ENCODE data around the gene EEF1AKMT1. TPM values are rescaled to one million over a fixed set of nuclear protein-coding genes. Genes with fewer than 3 reads are reported as not detected.

The EEF1AKMT1 gene
- total RNA-seq, 2 experiments from 2014 or later, result 1.9 to 2.5 TPM

DNA sequence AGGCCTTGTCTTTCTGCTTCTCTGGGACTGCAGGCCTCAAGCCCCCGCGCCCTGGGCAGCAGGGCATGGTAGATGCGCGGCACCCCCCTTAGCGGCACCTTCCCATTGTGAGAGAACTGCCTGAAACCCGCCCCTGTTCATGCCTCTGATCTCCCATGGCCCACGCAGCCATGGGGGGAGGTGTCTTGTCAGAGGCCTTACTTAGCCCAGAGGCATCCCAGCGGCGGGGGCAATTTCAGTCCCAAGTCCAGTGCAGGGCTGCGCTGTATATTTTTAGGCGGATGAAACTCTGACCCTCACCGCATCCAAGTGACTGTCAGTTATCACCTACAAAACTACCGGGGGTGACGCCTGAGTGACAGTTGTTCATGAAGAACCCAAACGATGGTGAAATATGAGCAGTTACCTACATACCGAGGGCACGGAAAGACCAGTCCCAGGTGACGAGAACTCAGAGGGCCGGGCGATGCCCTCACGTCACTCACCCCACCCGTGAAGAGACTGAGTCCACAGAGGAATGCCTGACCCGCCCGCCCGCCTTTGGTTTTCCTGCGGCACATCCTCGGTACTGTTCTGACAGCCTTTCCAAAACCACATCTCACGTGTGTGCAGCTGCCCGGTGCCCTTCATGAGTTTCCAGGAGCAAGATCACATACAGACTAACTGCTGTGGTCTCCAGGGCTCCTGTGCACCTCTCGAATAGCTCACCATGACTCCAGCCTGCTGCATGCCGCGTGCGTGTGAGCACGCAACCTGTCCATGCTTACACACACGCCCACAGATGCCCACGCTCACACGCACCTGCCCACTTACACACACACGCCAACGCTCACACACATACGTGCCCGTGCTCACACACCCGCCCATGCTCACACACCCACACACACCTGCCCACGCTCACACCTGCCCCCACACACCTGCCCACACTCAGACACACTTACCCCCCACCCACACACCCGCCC is 55.9 kb downstream of the EEF1AKMT1 start:
- POLR2A ChIA-PET, result no interaction called here
- TF ChIP-seq, protein P1, sequence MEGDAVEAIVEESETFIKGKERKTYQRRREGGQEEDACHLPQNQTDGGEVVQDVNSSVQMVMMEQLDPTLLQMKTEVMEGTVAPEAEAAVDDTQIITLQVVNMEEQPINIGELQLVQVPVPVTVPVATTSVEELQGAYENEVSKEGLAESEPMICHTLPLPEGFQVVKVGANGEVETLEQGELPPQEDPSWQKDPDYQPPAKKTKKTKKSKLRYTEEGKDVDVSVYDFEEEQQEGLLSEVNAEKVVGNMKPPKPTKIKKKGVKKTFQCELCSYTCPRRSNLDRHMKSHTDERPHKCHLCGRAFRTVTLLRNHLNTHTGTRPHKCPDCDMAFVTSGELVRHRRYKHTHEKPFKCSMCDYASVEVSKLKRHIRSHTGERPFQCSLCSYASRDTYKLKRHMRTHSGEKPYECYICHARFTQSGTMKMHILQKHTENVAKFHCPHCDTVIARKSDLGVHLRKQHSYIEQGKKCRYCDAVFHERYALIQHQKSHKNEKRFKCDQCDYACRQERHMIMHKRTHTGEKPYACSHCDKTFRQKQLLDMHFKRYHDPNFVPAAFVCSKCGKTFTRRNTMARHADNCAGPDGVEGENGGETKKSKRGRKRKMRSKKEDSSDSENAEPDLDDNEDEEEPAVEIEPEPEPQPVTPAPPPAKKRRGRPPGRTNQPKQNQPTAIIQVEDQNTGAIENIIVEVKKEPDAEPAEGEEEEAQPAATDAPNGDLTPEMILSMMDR (IDR thresholded peaks at IDR 0.05), result no peak
- Mint-ChIP-seq H3K27me3 (peaks cover 9% of the 10 kb centered on the region), H3K27ac (no peak overlapping the region), H3K4me3 (no peak overlapping the region), H3K9me3 (no peaks in the 10 kb centered on the region), H3K36me3 (ENCODE audit: low read depth) (no peaks in the 10 kb centered on the region), H3K4me1 (ENCODE audit: low read depth) (peaks cover 7% of the 10 kb centered on the region)
- CTCF ChIA-PET, result interaction anchor here (0.5 kb wide), 1 partner anchor 150 kb away, joined by 3 read pairs; no protein-coding TSS in a partner anchor
- DNase-seq (no peak), ATAC-seq (ENCODE audit: poor library complexity) (no peak)
- Histone ChIP-seq H3K36me3 (ENCODE audit: insufficient read depth, low read length) (no peaks in the 10 kb centered on the region), H3K9me3 (ENCODE audit: control insufficient read depth in 1 of 2, insufficient read depth in 1 of 2, low read length in 2 of 2) (peaks cover 0 to 7% of the 10 kb centered on the region in 2 experiments), H3K27ac (ENCODE audit: low read depth in 1 of 2, low read length in 2 of 2) (no peak overlapping the region), H3K4me3 (ENCODE audit: low read length) (no peak overlapping the region), H3K27me3 (ENCODE audit: control insufficient read depth in 1 of 2, insufficient read depth in 2 of 2, low read length in 2 of 2) (peaks cover 18 to 24% of the 10 kb centered on the region in 2 experiments), H3K4me1 (ENCODE audit: insufficient read depth, low read length) (peaks cover 13% of the 10 kb centered on the region)
- intact Hi-C loops (cut with DNase I, micrococcal nuclease), result no loop called here

DNA sequence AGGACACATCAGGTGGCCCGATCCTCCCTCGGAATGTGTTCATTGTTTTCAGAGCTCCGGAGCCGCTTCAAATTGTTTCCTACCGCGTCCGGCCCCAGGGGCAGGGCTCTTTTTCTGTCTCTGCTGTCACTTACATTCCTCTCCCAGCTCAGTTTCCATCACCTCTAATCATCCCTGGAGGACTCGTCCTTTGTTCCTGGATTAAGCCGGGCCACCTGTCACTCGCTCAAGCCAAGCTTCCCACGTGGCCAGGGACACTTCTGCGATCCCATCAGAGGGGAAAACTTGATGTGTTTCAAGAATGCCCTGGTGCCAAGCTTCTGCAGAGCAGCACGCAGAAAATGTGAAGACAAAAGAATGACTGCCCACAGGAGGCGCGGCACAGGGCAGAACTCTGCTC is 56.8 kb downstream of the EEF1AKMT1 start:
- no peak for ATAC-seq (ENCODE audit: poor library complexity)
- H3K36me3 Mint-ChIP-seq (ENCODE audit: low read depth), result no peaks in the 10 kb centered on the region
- POLR2A ChIA-PET, result no interaction called here
- CTCF ChIA-PET, result no interaction called here
- H3K4me3 Mint-ChIP-seq, result no peak overlapping the region
- Histone ChIP-seq H3K27ac (ENCODE audit: low read depth in 1 of 2, low read length in 2 of 2) (no peak overlapping the region), H3K4me3 (ENCODE audit: low read length) (no peak overlapping the region), H3K9me3 (ENCODE audit: control insufficient read depth in 1 of 2, insufficient read depth in 1 of 2, low read length in 2 of 2) (peaks cover 0 to 7% of the 10 kb centered on the region in 2 experiments), H3K4me1 (ENCODE audit: insufficient read depth, low read length) (peaks cover 19% of the 10 kb centered on the region), H3K36me3 (ENCODE audit: insufficient read depth, low read length) (no peaks in the 10 kb centered on the region), H3K27me3 (ENCODE audit: control insufficient read depth in 1 of 2, insufficient read depth in 2 of 2, low read length in 2 of 2) (peaks cover 16 to 17% of the 10 kb centered on the region in 2 experiments)
- H3K4me1 Mint-ChIP-seq (ENCODE audit: low read depth), result peaks cover 11% of the 10 kb centered on the region
- no peaks in the 10 kb centered on the region for H3K9me3 Mint-ChIP-seq
- intact Hi-C loops (cut with DNase I, micrococcal nuclease), result no loop called here
- no peak for DNase-seq
- no peak overlapping the region for H3K27ac Mint-ChIP-seq
- H3K27me3 Mint-ChIP-seq, result peaks cover 9% of the 10 kb centered on the region
- TF ChIP-seq, protein P1 (IDR thresholded peaks at IDR 0.05), result no peak

DNA sequence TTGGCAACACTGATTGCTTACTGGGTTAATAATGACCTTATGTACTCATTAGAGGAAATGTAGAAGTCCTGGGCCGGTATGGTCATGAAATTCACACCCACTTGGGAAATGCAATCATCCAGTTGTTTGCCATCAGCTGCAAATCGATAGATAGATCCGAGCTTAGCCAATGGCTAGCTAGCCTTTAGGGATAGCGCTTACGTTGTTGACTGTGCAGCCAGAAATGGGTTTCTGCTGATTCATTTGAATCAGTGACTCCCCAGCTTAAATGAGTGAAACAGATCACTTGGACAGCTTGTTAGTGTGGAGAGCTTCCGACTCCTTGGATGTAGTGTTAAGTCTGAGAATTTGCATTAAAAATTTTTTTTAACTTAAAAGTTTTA is 58.4 kb downstream of the EEF1AKMT1 start:
- no peaks in the 10 kb centered on the region for H3K9me3 ChIP-seq (ENCODE audit: control insufficient read depth in 1 of 2, insufficient read depth in 1 of 2, low read length in 2 of 2)
- H3K4me3 ChIP-seq (ENCODE audit: low read length), result no peak overlapping the region
- H3K36me3 ChIP-seq (ENCODE audit: insufficient read depth, low read length), result no peaks in the 10 kb centered on the region
- no peaks in the 10 kb centered on the region for H3K36me3 Mint-ChIP-seq (ENCODE audit: low read depth)
- no peak overlapping the region for H3K27ac Mint-ChIP-seq
- peaks cover 9% of the 10 kb centered on the region for H3K27me3 Mint-ChIP-seq
- intact Hi-C loops (cut with DNase I, micrococcal nuclease), result no loop called here
- no peak overlapping the region for H3K4me3 Mint-ChIP-seq
- no peaks in the 10 kb centered on the region for H3K9me3 Mint-ChIP-seq
- TF ChIP-seq, protein P1 (IDR thresholded peaks at IDR 0.05), result no peak
- POLR2A ChIA-PET, result no interaction called here
- H3K27ac ChIP-seq (ENCODE audit: low read depth in 1 of 2, low read length in 2 of 2), result no peak overlapping the region
- ATAC-seq (ENCODE audit: poor library complexity) (no peak), DNase-seq (no peak)
- H3K4me1 ChIP-seq (ENCODE audit: insufficient read depth, low read length), result peaks cover 11% of the 10 kb centered on the region
- H3K4me1 Mint-ChIP-seq (ENCODE audit: low read depth), result peaks cover 11% of the 10 kb centered on the region
- CTCF ChIA-PET, result no interaction called here
- peaks cover 2% of the 10 kb centered on the region in 2 experiments for H3K27me3 ChIP-seq (ENCODE audit: control insufficient read depth in 1 of 2, insufficient read depth in 2 of 2, low read length in 2 of 2)
